ENCODE results near the gene BRCA1.
"Not testable (repeated sequence)": the region's sequence is repeated elsewhere in the genome, so short reads cannot be mapped to it uniquely, and the experiment has no call there.

BRCA1 gene

GRCh38 chr17:43125133-43125966 is at the start of gene BRCA1:
BRCA1 (minus strand) TSS chr17:43125364; CDS start chr17:43124096, 1,268 bp downstream.
- peak; percentile 99 for DNase-seq

GRCh38 chr17:43171586-43172487 is 46.7 kb upstream of the BRCA1 start:
- peak; percentile 92 for DNase-seq

GRCh38 chr17:43170766-43171585 is 45.8 kb upstream of the BRCA1 start, which contains the start of gene NBR1:
NBR1 (plus strand) TSS chr17:43171214; CDS start chr17:43175800, 4,586 bp downstream.
- DNase-seq = peak; percentile 96

DNA sequence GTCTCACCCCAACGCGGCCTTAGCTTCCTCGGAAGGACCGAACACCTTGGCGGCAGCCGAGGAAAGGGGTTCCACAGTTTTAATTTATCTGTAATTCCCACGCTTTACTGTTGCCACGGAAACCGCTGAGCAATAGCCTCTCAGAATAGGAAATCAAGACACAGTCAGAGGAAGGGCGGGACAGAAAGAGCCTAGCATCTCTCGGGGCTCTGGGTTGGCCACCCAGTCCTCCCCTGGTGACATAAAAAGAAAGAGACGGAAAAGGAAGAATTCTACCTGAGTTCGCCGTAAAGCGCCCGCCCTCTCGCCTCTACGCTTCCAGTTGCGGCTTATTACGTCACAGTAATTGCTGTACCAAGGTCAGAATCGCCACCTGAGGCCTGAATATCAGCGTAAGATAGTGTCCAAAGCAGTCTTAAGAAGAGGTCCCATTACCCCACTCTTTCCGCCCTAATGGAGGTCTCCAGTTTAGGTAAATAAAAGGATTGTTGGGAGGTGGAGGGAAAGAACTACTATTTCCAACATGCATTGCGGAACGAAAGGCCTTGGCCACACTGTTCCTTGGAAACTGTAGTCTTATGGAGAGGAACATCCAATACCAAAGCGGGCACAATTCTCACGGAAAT is 45.1 kb upstream of the BRCA1 start:
- DNase-seq = peak; percentile 96

GRCh38 chr17:43169561-43170139 is 44.5 kb upstream of the BRCA1 start:
- DNase-seq = peak; percentile 31

GRCh38 chr17:43165971-43166370 is 40.8 kb upstream of the BRCA1 start:
- not testable (repeated sequence) for DNase-seq

GRCh38 chr17:43159957-43160356 is 34.8 kb upstream of the BRCA1 start:
- not testable (repeated sequence) for DNase-seq

DNA sequence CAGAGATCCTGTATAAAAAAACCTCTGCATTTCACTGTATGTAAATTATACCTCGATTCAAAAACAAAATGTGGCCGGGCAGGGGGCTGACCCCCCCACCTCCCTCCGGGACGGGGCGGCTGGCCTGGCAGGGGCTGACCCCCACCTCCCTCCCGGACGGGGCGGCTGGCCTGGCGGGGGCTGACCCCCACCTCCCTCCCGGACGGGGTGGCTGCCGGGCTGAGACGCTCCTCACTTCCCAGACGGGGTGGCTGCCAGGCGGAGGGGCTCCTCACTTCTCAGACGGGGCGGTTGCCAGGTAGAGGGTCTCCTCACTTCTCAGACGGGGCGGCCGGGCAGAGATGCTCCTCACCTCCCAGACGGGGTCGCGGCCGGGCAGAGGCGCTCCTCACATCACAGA is 34.1 kb upstream of the BRCA1 start:
- DNase-seq = not testable (repeated sequence)

- DNase-seq = no peak
Measured at GRCh38 chr17:43155666-43156065, 30.5 kb upstream of the BRCA1 start.

- DNase-seq = not testable (repeated sequence)
Measured at GRCh38 chr17:43153197-43153835, 28.2 kb upstream of the BRCA1 start.

GRCh38 chr17:43151880-43152456 is 26.8 kb upstream of the BRCA1 start:
- DNase-seq = no peak

DNA sequence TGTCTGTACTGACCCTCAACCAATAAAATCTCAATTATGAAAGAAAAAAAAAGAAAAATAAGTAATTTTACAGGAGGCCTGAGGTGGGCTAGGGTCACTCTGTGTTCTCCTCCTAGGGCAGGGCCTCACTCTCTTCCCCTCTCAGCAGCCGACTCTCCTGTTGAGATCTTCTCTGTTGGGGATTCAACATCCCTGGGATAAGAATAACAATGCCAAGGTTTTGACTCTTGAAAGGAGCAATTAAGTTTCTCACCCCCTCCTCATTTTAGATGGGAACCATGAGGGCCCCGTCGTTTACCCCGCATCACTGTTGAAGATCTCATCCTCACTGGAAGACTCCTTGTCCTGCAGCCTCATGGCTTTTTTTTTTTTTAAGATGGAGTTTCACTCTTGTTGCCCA is 21.5 kb upstream of the BRCA1 start:
- no peak for DNase-seq

DNA sequence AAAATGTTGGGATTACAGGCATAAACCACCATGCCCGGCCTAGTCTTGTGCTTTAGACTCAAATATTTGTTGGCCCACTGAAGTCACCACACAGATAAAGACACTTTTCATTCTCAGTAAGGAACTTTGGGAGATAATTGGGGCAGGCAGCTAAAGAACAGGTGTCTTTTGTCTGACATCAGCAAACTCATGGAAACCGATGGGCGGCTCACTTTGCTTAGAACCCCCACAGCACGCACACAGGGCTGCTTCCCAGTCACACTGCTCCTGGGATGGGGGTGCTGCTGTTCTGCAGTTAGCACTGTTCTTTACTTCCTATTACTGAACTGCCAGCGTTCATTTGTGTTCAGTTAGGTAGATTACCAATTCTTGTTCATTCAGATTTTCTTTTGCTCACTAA is 18.0 kb upstream of the BRCA1 start:
- DNase-seq = no peak

DNA sequence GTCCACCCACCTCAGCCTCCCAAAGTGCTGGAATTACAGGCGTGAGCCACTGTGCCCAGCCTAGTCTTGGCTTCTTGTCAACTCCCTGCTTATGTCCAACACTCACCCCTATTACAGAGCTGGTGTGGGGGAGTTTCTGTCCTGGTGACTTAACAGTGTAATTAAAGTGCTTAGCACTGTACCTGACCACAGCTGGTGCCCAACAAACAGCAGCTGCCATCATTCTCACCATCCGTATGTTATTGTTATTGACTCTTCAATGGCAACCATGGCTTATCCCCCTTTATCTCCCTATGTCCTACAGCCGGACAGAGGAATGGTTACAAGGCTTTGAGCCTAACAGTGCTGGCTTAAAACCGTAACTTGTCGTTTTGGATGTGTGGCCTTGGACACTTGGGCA is 17.0 kb upstream of the BRCA1 start:
- no peak for DNase-seq

- no peak for DNase-seq
Measured at GRCh38 chr17:43140396-43141332, 15.5 kb upstream of the BRCA1 start.

GRCh38 chr17:43138531-43138930 is 13.4 kb upstream of the BRCA1 start:
- not testable (repeated sequence) for DNase-seq

GRCh38 chr17:43136574-43136973 is 11.4 kb upstream of the BRCA1 start:
- DNase-seq = not testable (repeated sequence)

DNA sequence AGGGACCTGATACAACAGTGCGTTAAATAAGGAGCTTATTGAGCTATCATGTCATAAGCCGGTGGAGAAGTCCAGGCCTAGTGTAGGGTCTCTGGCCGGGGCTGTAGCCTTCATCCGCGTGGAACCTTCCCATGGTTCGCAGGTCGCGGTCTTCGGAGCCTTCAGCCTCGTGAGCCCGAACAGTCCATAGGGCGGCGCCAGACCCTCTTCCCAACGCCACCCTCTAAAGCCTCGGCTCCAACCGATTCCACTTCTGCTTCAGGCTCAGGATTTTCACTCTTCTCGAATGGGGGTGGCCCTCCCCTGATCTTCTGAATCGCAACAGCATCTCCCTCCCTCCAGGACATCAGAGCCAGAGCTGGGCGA is 10.3 kb upstream of the BRCA1 start:
- DNase-seq = no peak

DNA sequence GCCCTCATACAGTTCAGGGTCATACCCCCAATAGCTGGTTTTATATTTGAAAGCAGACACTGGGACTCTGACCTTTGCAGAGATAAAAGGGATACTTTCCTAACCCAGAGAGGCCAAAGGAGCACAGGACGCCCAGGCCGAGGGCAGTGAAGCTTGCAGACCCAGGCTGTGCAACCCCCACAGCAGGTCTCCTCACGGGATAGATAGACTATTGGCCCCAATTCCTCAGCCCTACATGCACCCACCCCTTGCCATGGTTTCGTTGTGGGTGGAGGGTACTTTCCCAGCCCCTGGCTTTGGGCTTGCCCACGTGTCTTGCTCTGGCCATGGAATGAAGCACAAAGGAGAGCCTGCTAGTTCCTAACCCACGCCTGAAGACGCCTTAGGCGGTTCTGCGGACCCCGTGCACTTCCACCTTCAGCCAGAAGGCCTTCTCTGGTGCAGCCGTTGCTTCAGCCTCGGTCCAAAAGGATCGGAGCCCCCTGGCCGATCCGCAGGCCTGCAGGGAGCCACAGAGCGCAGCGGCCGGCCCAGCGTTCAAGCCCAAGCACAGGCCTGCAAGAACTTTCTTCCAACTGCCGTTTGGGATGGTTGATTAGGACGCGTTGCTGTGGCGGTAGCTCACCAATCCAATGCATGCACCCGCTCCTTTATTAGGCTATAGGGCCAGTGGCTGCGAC is 9.8 kb upstream of the BRCA1 start:
- DNase-seq = no peak
